Astrocyte (in vitro differentiated cells and primary cell): ENCODE measurements around the gene PLA1A. TPM values are rescaled to one million over a fixed set of nuclear protein-coding genes. Genes with fewer than 3 reads are reported as not detected.

Source experiments
- DNase-seq: peaks from one replicate; pipeline ENCODE4 v3.0.0-alpha.2; 2010; ENCODE audit warnings: low read depth
- FAIRE-seq: peaks from 2 replicates; lab custom pipeline; 2011; peaks lifted over from hg19 to GRCh38; lab: Jason Lieb, UNC
- H2AFZ ChIP-seq: 2 replicates; pipeline ENCODE4 v1.6.0; 2012; ENCODE audit warnings: low read depth, low read length, inconsistent platforms
- H3K27ac ChIP-seq: 2 replicates; pipeline ENCODE4 v1.5.1; 2011; ENCODE audit warnings: low read depth, low read length, inconsistent platforms
- H3K27me3 ChIP-seq: 2 replicates; pipeline ENCODE4 v1.6.0; 2011; ENCODE audit warnings: low read length, inconsistent platforms; ENCODE audit not compliant: insufficient read depth
- H3K36me3 ChIP-seq: 2 replicates; pipeline ENCODE4 v1.5.1; 2011; ENCODE audit warnings: low read length, inconsistent platforms; ENCODE audit not compliant: insufficient read depth
- H3K4me1 ChIP-seq: 2 replicates; pipeline ENCODE4 v1.5.1; 2011; ENCODE audit warnings: low read length, inconsistent platforms; ENCODE audit not compliant: insufficient read depth
- H3K4me2 ChIP-seq: 2 replicates; pipeline ENCODE4 v1.6.0; 2012; ENCODE audit warnings: low read length, inconsistent platforms
- H3K4me3 ChIP-seq: 2 replicates; pipeline ENCODE4 v1.5.1; 2011; ENCODE audit warnings: low read depth, mild to moderate bottlenecking, low read length, inconsistent platforms; ENCODE audit not compliant: insufficient read depth
- H3K79me2 ChIP-seq: 2 replicates; pipeline ENCODE4 v1.6.0; 2012; ENCODE audit warnings: mild to moderate bottlenecking, low read length, inconsistent platforms; ENCODE audit not compliant: insufficient read depth
- H3K9ac ChIP-seq: 2 replicates; pipeline ENCODE4 v1.6.0; 2012; ENCODE audit warnings: mild to moderate bottlenecking, low read length, inconsistent platforms
- H3K9me3 ChIP-seq: 2 replicates; pipeline ENCODE4 v1.5.1; 2012; ENCODE audit warnings: low read depth, mild to moderate bottlenecking, low read length, inconsistent platforms; ENCODE audit not compliant: insufficient read depth
- H4K20me1 ChIP-seq: 2 replicates; pipeline ENCODE4 v1.6.0; 2012; ENCODE audit warnings: low read length, inconsistent platforms; ENCODE audit not compliant: insufficient read depth
- H3K27ac Mint-ChIP-seq: one replicate; pipeline ENCODE4 v1.8.0; 2021; ENCODE audit warnings: mild to moderate bottlenecking, mixed read lengths; ENCODE audit not compliant: unreplicated experiment
- H3K27me3 Mint-ChIP-seq: one replicate; pipeline ENCODE4 v1.8.0; 2021; ENCODE audit warnings: low read depth, mixed read lengths; ENCODE audit not compliant: unreplicated experiment
- H3K36me3 Mint-ChIP-seq: one replicate; pipeline ENCODE4 v1.8.0; 2021; ENCODE audit warnings: low read depth, mixed read lengths; ENCODE audit not compliant: unreplicated experiment
- H3K4me1 Mint-ChIP-seq: one replicate; pipeline ENCODE4 v1.8.0; 2021; ENCODE audit warnings: low read depth, mixed read lengths; ENCODE audit not compliant: unreplicated experiment
- H3K4me3 Mint-ChIP-seq: one replicate; pipeline ENCODE4 v1.8.0; 2021; ENCODE audit warnings: mild to moderate bottlenecking, moderate library complexity, mixed read lengths; ENCODE audit not compliant: unreplicated experiment
- H3K9me3 Mint-ChIP-seq: one replicate; pipeline ENCODE4 v1.8.0; 2021; ENCODE audit warnings: mild to moderate bottlenecking, mixed read lengths; ENCODE audit not compliant: unreplicated experiment
- EZH2 ChIP-seq: IDR thresholded peaks from 2 replicates; pipeline ENCODE4 v1.6.1; 2012; ENCODE audit warnings: mild to moderate bottlenecking, low read length, inconsistent platforms; ENCODE audit not compliant: insufficient read depth
- total RNA-seq: library from RNA; stranded (reverse); gene quantifications from 2 replicates; pipeline ENCODE4 v1.2.1, GENCODE V29; 2021
- TF ChIP-seq, protein P1 (sequence below): IDR thresholded peaks from 2 replicates; pipeline ENCODE4 v1.5.1; 2011; ENCODE audit warnings: low read depth, mild to moderate bottlenecking, inconsistent platforms, low read length, moderate library complexity; ENCODE audit not compliant: insufficient read depth

PLA1A gene
- total RNA-seq, 1 donor from 2014 or later: 0.91 TPM

DNA sequence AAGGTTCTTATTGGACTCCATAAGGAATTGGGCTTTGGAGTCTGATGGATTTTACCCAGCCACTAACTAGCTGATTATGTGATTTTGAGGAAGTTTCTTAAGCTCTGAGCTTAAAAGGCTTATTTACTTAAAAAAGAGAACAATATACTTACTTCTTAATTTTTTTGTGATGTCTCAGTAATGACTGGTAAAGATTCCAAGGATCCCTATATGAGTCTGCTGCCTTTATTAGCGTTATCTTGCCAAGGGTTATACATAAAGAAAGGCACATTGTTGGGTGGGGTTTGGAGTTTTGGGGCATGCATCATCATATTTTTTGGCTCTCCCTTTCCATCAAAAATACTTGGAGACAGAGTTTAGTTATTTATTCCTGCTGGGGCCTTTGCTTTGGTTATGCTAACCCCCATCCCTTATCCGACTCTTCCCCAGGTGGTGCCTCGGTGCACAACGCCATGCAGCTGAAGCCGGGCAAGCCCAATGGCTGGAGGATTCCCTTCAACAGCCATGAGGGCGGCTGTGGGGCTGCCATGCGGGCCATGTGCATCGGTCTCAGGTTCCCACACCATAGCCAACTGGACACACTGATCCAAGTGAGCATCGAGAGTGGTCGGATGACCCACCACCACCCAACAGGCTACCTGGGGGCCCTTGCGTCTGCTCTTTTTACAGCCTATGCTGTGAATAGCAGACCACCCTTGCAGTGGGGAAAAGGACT lies 11.7 kb upstream of the PLA1A start:
- no peak overlapping the region for H3K27ac Mint-ChIP-seq
- H3K4me1 ChIP-seq: no peaks in the 10 kb centered on the region
- H3K4me2 ChIP-seq: no peak overlapping the region
- H3K27me3 ChIP-seq: no peaks in the 10 kb centered on the region
- no peaks in the 10 kb centered on the region for H3K36me3 Mint-ChIP-seq
- DNase-seq (no peak), FAIRE-seq (no peak)
- peaks cover 20% of the 10 kb centered on the region for H3K4me1 Mint-ChIP-seq
- TF ChIP-seq, protein P1, sequence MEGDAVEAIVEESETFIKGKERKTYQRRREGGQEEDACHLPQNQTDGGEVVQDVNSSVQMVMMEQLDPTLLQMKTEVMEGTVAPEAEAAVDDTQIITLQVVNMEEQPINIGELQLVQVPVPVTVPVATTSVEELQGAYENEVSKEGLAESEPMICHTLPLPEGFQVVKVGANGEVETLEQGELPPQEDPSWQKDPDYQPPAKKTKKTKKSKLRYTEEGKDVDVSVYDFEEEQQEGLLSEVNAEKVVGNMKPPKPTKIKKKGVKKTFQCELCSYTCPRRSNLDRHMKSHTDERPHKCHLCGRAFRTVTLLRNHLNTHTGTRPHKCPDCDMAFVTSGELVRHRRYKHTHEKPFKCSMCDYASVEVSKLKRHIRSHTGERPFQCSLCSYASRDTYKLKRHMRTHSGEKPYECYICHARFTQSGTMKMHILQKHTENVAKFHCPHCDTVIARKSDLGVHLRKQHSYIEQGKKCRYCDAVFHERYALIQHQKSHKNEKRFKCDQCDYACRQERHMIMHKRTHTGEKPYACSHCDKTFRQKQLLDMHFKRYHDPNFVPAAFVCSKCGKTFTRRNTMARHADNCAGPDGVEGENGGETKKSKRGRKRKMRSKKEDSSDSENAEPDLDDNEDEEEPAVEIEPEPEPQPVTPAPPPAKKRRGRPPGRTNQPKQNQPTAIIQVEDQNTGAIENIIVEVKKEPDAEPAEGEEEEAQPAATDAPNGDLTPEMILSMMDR: no peak
- no peak for TF ChIP-seq EZH2
- H3K27me3 Mint-ChIP-seq: no peaks in the 10 kb centered on the region
- no peak overlapping the region for H2AFZ ChIP-seq
- no peaks in the 10 kb centered on the region for H4K20me1 ChIP-seq
- no peaks in the 10 kb centered on the region for H3K36me3 ChIP-seq
- peaks cover 5% of the 10 kb centered on the region for H3K9me3 ChIP-seq
- H3K27ac ChIP-seq: no peak overlapping the region
- no peaks in the 10 kb centered on the region for H3K79me2 ChIP-seq
- H3K4me3 ChIP-seq: no peak overlapping the region
- peaks cover 3% of the 10 kb centered on the region for H3K9me3 Mint-ChIP-seq
- H3K4me3 Mint-ChIP-seq: no peak overlapping the region
- H3K9ac ChIP-seq: no peak overlapping the region

DNA sequence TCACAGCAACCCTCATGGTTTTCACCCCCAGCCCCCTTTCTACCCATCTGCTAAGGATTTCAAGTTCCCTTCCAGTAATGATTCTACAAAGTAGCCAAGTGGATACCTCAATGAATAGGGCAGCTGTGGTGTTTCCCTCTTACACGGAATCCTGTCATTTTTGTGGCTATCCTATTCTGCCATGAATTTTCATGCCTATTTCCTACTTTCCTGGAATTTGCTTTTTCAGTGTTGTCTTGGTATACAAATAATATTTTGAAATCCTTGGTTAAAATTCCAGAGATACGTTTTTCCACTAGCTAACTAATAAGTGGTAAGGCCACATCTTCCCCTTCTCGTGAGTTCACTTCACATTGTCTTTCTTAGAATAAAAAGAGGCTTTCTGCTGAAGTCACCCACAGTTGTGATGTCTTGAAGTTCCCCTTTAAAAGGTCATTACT lies 10.9 kb upstream of the PLA1A start:
- Histone ChIP-seq H2AFZ (no peak overlapping the region), H3K79me2 (no peaks in the 10 kb centered on the region), H3K9me3 (peaks cover 5% of the 10 kb centered on the region), H3K4me2 (no peak overlapping the region), H3K36me3 (no peaks in the 10 kb centered on the region), H3K4me1 (no peaks in the 10 kb centered on the region), H3K27ac (no peak overlapping the region), H3K4me3 (no peak overlapping the region), H4K20me1 (no peaks in the 10 kb centered on the region), H3K27me3 (no peaks in the 10 kb centered on the region), H3K9ac (no peak overlapping the region)
- Mint-ChIP-seq H3K4me1 (peaks cover 20% of the 10 kb centered on the region), H3K36me3 (no peaks in the 10 kb centered on the region), H3K27ac (no peak overlapping the region), H3K27me3 (no peaks in the 10 kb centered on the region), H3K9me3 (peaks cover 3% of the 10 kb centered on the region), H3K4me3 (no peak overlapping the region)
- TF ChIP-seq EZH2: no peak
- TF ChIP-seq, protein P1: no peak
- FAIRE-seq (no peak), DNase-seq (peak; percentile 76)

DNA sequence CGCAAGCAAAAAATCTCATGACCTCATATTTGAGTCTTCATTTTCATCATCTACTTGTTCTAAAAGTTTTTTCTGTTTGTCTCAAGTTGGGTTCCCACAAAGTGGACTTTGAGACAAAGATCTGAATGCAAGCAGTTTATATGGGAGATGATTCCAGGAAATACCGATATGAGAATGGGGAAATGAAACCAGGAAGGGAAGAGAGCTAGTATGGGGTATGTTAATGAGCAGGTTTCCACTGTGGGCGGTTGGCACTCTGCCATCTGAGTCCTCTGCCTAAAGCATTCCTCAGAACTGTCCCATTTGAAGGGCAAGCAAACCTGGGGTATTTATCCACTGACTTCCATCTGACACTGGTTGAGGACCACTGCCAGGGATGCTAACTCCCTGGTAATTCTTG lies 9.6 kb upstream of the PLA1A start:
- H3K27me3 Mint-ChIP-seq: no peaks in the 10 kb centered on the region
- no peaks in the 10 kb centered on the region for H3K4me1 ChIP-seq
- no peaks in the 10 kb centered on the region for H3K27me3 ChIP-seq
- no peak for FAIRE-seq
- no peak for TF ChIP-seq EZH2
- TF ChIP-seq, protein P1: no peak
- H3K9me3 ChIP-seq: peaks cover 5% of the 10 kb centered on the region
- H3K36me3 ChIP-seq: no peaks in the 10 kb centered on the region
- no peak overlapping the region for H3K27ac ChIP-seq
- DNase-seq: no peak
- no peaks in the 10 kb centered on the region for H3K36me3 Mint-ChIP-seq
- no peak overlapping the region for H3K9ac ChIP-seq
- H2AFZ ChIP-seq: no peak overlapping the region
- no peaks in the 10 kb centered on the region for H3K79me2 ChIP-seq
- no peak overlapping the region for H3K4me3 ChIP-seq
- H3K27ac Mint-ChIP-seq: no peak overlapping the region
- H4K20me1 ChIP-seq: no peaks in the 10 kb centered on the region
- H3K4me1 Mint-ChIP-seq: peaks cover 23% of the 10 kb centered on the region
- no peak overlapping the region for H3K4me3 Mint-ChIP-seq
- no peak overlapping the region for H3K4me2 ChIP-seq
- H3K9me3 Mint-ChIP-seq: peaks cover 3% of the 10 kb centered on the region
